ENCODE results near the gene DNAH7.

- no peak for TF ChIP-seq POLR2A (IDR thresholded peaks at IDR 0.05)
- TF ChIP-seq CTCF (IDR thresholded peaks at IDR 0.05): no peak
- no peak for TF ChIP-seq EP300 (IDR thresholded peaks at IDR 0.05)
These were observed 4.9 kb upstream of the DNAH7 start for GRCh38 chr2:196073521-196073920.
